Esophagus squamous epithelium (tissue), 5 donors: ENCODE results near the gene OAT. TPM values are rescaled to one million over a fixed set of nuclear protein-coding genes. Genes with fewer than 3 reads are reported as not detected.

Experiments
- DNase-seq: peaks from one replicate; lab custom pipeline; 2025; lab: John Stamatoyannopoulos, UW
- H3K27ac ChIP-seq, 4 donors: fragments of 200-600 bp; sonication (generic); one replicate each; pipeline ENCODE4 v1.5.1; 2016 to 2019; ENCODE audit warnings: mild to moderate bottlenecking in 1 of 4
- H3K27me3 ChIP-seq, 4 donors: fragments of 200-600 bp; sonication (generic); 1 replicate in 3 of 4; 2 replicates in 1 of 4; pipeline versions ENCODE4 v1.5.1 to v1.6.0; 2017 to 2021; ENCODE audit warnings: antibody characterized with exemption in 1 of 4
- H3K36me3 ChIP-seq, 3 donors: fragments of 200-600 bp; sonication (generic); one replicate each; pipeline ENCODE4 v1.5.1; 2016 to 2019
- H3K4me1 ChIP-seq, 3 donors: fragments of 200-600 bp; sonication (generic); one replicate each; pipeline ENCODE4 v1.5.1; 2017 to 2019
- H3K4me3 ChIP-seq, 4 donors: fragments of 200-600 bp; sonication (generic); 1 replicate in 3 of 4; 2 replicates in 1 of 4; pipeline ENCODE4 v1.5.1; 2016 to 2019; ENCODE audit warnings: mild to moderate bottlenecking in 2 of 4, moderate library complexity in 1 of 4
- H3K9me3 ChIP-seq, 3 donors: fragments of 200-600 bp; sonication (generic); one replicate each; pipeline ENCODE4 v1.5.1; 2016 to 2019
- POLR2A ChIP-seq, 4 donors: fragments of 450-650 bp; IDR thresholded peaks; one replicate each; pipeline ENCODE4 v1.6.1; 2017; ENCODE audit warnings: antibody characterized with exemption in 4 of 4, mild to moderate bottlenecking in 4 of 4, moderate library complexity in 3 of 4
- WGBS, 2 donors: methylation state at CpG; one replicate each; pipeline ENCODE4 v1.1.5; 2018; 5-methylcytosine and 5-hydroxymethylcytosine counted together
- intact Hi-C: fragments of 100-400 bp; cut with DNase I; formaldehyde crosslinking; loops from one replicate; pipeline ENCODE4 v1.15.0; 2022
- total RNA-seq, 4 donors: library from RNA; depleted of rRNA; stranded (reverse); fragments of >200 nt; gene quantifications; one replicate each; pipeline ENCODE4 v1.1.0, GENCODE V29; 2016
- TF ChIP-seq, protein P1 (sequence below), 6 experiments: fragments of 450-650 bp in 4 of 6; fragments of 200-600 bp in 2 of 6; sonication (generic) in 2 of 6; IDR thresholded peaks; one replicate each; pipeline ENCODE4 v1.5.1; 2016 to 2019; ENCODE audit warnings: antibody characterized with exemption in 6 of 6, mild to moderate bottlenecking in 4 of 6, moderate library complexity in 4 of 6
- donor health status: DM: yes; HTN: yes; CAD: no.

OAT gene
- total RNA-seq, 4 donors from 2014 or later = 101 to 194 (median 131) TPM

DNA sequence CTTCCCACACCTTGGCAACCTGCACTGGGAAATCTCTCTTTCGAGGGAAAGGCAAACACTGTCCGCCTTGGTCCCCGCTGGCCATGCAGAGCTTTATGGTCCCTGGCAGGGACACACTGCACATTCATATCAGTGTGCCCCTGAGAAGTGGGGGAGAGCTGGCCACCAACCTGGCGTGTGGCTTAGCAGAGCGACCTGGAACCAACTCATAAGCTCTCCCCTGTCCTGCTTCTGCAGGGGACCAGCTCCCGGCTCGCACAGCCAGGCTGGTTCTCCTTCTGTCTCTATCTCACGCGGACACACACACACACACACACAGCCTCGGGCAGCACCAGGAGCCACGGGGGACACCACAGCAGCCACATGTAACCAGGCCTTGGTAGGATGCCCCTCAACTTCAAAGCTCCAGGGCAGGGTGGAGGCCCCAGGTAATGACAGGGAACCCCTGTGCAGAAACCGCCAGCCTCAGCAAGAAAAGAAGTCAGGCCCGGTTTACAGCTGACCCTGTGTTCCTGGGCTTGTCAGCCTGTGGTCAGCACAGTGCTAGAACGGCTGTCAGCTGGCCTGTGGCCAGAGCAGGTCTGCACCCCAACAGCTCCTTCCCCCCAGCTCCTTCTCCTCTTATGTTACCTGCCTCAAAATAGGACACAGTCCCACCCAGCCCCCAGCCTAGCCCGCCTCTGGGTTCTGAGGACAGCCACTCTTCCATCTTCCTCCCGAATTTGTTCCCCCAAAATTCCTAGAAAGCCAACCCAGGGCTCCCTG lies 69.3 kb downstream of the OAT start:
- intact Hi-C loops = no loop called here
- Histone ChIP-seq H3K4me1 (peaks cover 0 to 5% (median 0%) of the 10 kb centered on the region in 3 donors), H3K4me3 (no peak overlapping the region), H3K27ac (no peak overlapping the region), H3K9me3 (no peaks in the 10 kb centered on the region), H3K36me3 (no peaks in the 10 kb centered on the region), H3K27me3 (peaks cover 0 to 29% (median 0%) of the 10 kb centered on the region in 4 donors)
- DNase-seq = no peak
- WGBS, 2 donors = 83 to 85% methylated on average over 9 to 13 of the region's 16 CpGs
- TF ChIP-seq, protein P1, sequence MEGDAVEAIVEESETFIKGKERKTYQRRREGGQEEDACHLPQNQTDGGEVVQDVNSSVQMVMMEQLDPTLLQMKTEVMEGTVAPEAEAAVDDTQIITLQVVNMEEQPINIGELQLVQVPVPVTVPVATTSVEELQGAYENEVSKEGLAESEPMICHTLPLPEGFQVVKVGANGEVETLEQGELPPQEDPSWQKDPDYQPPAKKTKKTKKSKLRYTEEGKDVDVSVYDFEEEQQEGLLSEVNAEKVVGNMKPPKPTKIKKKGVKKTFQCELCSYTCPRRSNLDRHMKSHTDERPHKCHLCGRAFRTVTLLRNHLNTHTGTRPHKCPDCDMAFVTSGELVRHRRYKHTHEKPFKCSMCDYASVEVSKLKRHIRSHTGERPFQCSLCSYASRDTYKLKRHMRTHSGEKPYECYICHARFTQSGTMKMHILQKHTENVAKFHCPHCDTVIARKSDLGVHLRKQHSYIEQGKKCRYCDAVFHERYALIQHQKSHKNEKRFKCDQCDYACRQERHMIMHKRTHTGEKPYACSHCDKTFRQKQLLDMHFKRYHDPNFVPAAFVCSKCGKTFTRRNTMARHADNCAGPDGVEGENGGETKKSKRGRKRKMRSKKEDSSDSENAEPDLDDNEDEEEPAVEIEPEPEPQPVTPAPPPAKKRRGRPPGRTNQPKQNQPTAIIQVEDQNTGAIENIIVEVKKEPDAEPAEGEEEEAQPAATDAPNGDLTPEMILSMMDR (IDR thresholded peaks at IDR 0.05) = no peak
- no peak for TF ChIP-seq POLR2A (IDR thresholded peaks at IDR 0.05)

DNA sequence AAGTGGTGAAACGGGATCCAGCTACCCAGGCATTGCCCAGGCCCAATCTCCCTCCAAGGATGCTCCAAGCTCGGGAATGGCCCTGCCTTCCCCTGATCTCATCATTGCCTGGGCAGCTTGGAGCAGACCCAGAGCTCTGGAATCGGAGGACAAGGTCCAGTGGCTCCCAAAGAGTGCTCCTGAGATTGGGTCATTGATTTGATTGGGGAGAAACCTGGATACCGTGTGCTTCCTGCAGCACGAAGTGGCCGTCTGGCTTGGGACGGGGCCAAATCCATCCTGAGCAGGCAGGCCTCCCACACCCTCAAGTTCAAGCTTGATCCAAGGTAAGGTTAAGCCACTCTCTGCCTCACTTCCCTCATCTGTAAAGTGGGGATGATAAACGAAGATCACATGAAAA lies 69.9 kb downstream of the OAT start:
- Histone ChIP-seq H3K36me3 (no peaks in the 10 kb centered on the region), H3K4me1 (no peaks in the 10 kb centered on the region), H3K27ac (no peak overlapping the region), H3K9me3 (no peaks in the 10 kb centered on the region), H3K4me3 (no peak overlapping the region), H3K27me3 (peaks cover 0 to 22% (median 0%) of the 10 kb centered on the region in 4 donors)
- WGBS, 2 donors = 79 to 80% methylated on average over 1 to 6 of the region's 8 CpGs
- DNase-seq = no peak
- intact Hi-C loops = no loop called here
- TF ChIP-seq, protein P1 (IDR thresholded peaks at IDR 0.05) = no peak
- TF ChIP-seq POLR2A (IDR thresholded peaks at IDR 0.05) = no peak

DNA sequence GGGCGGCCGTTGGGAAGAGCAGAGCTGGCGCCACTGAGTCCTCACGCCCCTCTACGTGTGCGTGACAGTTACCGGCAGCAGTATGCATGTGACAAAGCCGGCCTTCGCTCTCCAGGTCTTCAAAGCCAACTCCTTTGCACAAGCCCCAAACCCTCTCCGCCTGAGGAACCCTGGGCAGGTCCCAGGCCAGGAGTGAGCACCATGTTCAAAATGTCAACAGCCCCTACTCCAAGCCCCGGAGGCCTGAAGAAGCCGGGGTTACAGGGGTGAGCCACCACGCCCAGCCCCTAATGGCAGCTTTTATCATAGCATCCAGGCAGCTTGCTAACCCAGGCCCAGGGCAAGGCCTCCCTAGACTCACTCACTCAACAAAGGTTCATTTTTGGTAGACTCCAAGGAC lies 70.8 kb downstream of the OAT start:
- DNase-seq = no peak
- WGBS, 2 donors = 95% methylated on average over 9 of the region's 13 CpGs; no CpG with 5 or more reads in 1 of the 2 donors
- no peaks in the 10 kb centered on the region for H3K4me1 ChIP-seq
- H3K27ac ChIP-seq = no peak overlapping the region
- no peak overlapping the region for H3K4me3 ChIP-seq
- intact Hi-C loops = no loop called here
- H3K36me3 ChIP-seq = no peaks in the 10 kb centered on the region
- no peak for TF ChIP-seq POLR2A (IDR thresholded peaks at IDR 0.05)
- TF ChIP-seq, protein P1 (IDR thresholded peaks at IDR 0.05) = no peak
- H3K9me3 ChIP-seq = no peaks in the 10 kb centered on the region
- peaks cover 0 to 14% (median 0%) of the 10 kb centered on the region in 4 donors for H3K27me3 ChIP-seq

Other genes starting within 250 kb of the OAT start
- 1 to 10 TPM in 2 of 4 donors, under 1 TPM in 2; 0.59 to 2.3 (median 1.2) TPM for gene NKX1-2, start 31.1 kb upstream of the OAT start, total RNA-seq
- 10 to 100 TPM; 13.9 to 41.1 (median 24.3) TPM for gene LHPP, start 42.9 kb upstream of the OAT start, total RNA-seq